Mesodermal cell (in vitro differentiated cells): ENCODE results near the gene ATP7B.

Source experiments
- H3K27ac ChIP-seq: 2 replicates; pipeline ENCODE4 v1.7.0; 2013; ENCODE audit warnings: mild to moderate bottlenecking, low read depth, low read length, moderate library complexity; ENCODE audit not compliant: severe bottlenecking
- H3K36me3 ChIP-seq: 2 replicates; pipeline ENCODE4 v1.7.1; 2013; ENCODE audit warnings: mild to moderate bottlenecking, low read length, moderate library complexity; ENCODE audit not compliant: control insufficient read depth, insufficient read depth
- H3K4me1 ChIP-seq: one replicate; pipeline ENCODE4 v1.7.1; 2013; ENCODE audit warnings: mild to moderate bottlenecking, low read length; ENCODE audit not compliant: insufficient read depth, control insufficient read depth, poor library complexity, severe bottlenecking
- H3K4me3 ChIP-seq: 2 replicates; pipeline ENCODE4 v1.7.0; 2013; ENCODE audit warnings: low read length, control low read depth, mild to moderate bottlenecking; ENCODE audit not compliant: insufficient read depth, poor library complexity, severe bottlenecking; ENCODE audit errors: extremely low read depth
- H3K9me3 ChIP-seq: 2 replicates; pipeline ENCODE4 v1.7.1; 2013; ENCODE audit warnings: mild to moderate bottlenecking, low read length, moderate library complexity; ENCODE audit not compliant: control insufficient read depth
- WGBS, 2 experiments: methylation state at CpG; one replicate each; pipeline ENCODE4 v1.1.5; 2013; ENCODE audit warnings: missing lambda C conversion rate in 2 of 2; ENCODE audit not compliant: insufficient coverage in 2 of 2; 5-methylcytosine and 5-hydroxymethylcytosine counted together

The ATP7B gene

DNA sequence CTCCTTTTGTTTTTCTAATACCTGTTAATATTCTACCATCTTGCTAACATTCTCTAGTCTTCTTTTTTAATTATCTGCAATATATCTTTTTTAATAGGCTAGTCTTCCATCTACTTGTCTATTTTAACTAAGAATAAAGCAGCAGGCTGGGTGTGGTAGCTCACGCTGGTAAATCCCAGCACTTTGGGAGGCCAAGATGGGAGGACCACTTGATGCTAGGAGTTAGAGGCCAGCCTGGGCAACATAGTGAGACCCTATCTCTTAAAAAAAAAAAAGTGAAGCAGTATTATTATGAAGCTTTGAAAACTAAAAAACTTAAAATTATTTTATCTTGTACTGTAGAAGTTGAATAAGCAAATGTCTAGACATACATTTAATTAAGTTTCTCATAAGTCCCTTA, 16.6 kb upstream of the ATP7B start:
- H3K36me3 ChIP-seq, result peaks cover 75% of the 10 kb centered on the region
- no peak overlapping the region for H3K4me3 ChIP-seq
- WGBS, 2 experiments, result no CpG with 5 or more reads among the region's 1 CpG
- H3K27ac ChIP-seq, result no peak overlapping the region
- no peaks in the 10 kb centered on the region for H3K4me1 ChIP-seq
- peaks cover 16% of the 10 kb centered on the region for H3K9me3 ChIP-seq

DNA sequence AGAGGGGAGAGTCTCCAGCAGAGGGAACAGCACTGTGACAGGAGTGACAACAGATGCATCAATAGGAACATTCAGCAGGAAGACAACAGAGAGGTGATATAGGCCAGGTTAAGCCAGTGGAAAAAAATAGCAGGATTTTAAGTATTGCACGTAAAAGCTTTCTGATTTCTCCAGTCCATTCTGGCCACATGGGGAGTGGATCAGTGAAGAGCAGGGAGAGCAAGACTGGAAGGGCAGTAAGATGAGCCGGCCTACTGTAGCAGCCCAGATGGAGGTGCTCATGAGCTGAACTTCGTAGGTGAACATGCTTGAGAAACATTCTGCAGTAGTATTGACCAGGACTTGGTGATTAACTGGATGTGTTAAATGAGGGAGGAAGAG, 15.0 kb upstream of the ATP7B start:
- Histone ChIP-seq H3K4me1 (no peaks in the 10 kb centered on the region), H3K36me3 (peaks cover 91% of the 10 kb centered on the region), H3K27ac (no peak overlapping the region), H3K9me3 (peaks cover 16% of the 10 kb centered on the region), H3K4me3 (no peak overlapping the region)
- WGBS, 2 experiments, result 94 to 100% methylated on average over 2 to 3 of the region's 3 CpGs

DNA sequence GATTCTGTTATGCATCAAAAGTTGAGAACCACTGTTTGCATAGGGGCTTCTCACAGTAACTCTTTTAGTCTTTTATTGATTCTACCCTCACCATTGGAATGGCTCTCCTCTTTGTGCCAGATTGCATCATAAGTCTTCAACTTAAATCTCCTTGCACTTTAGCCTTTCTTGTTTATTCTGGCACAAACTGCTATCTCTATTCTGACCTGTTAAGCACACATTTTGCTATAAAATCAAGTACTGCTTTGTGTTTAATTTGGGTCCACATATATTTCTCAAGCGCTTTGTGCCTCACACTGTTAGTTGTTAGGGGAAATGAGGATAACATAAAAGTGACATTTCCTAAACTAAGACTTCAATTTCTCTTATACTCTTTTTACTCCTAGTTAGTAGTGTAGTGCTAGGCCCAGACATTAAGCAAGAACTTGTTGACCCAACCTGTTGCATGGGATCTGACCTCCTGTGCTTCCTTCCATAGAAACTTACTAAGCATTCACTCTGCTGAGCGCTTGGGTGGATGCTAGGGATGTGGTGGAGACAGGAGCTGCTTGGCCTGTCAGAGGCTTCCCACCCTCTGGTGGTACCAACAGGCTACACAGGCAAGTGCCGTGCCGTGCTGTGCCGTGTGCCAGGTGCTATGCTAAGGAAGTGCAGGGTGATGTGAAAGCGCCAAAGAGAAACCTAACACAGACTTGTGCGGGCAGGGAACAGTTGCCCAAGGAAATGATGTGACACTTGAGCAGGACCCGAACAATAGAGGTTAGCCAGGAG, 14.4 kb upstream of the ATP7B start:
- Histone ChIP-seq H3K4me3 (no peak overlapping the region), H3K27ac (no peak overlapping the region), H3K36me3 (peaks cover 94% of the 10 kb centered on the region), H3K4me1 (no peaks in the 10 kb centered on the region), H3K9me3 (peaks cover 16% of the 10 kb centered on the region)
- 93 to 94% methylated on average over 6 of the region's 8 CpGs for WGBS, 2 experiments

DNA sequence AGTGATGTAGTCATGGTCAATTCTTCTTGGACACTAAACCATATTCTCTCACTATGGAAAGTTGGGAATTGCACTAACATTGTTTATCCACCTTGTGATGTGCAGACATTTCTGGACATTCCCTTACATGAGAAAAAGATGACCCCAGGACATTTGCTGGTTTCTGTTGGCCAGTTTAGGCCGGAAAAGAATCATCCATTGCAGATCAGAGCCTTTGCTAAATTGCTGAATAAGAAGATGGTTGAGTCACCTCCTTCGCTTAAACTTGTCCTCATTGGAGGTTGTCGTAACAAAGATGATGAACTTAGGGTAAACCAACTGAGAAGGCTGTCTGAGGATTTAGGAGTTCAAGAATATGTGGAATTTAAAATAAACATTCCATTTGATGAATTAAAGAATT, 13.2 kb upstream of the ATP7B start, which contains the start of gene UTP14C:
UTP14C (plus strand) TSS at position 211 of the 400 bp plus-strand sequence. CDS start 4,114 bp downstream, outside the sequence.
- 91 to 94% methylated on average over 2 to 3 of the region's 3 CpGs for WGBS, 2 experiments
- Histone ChIP-seq H3K4me1 (no peaks in the 10 kb centered on the region), H3K9me3 (peaks cover 13% of the 10 kb centered on the region), H3K4me3 (no peak within 1 kb of the TSS), H3K36me3 (peaks cover 97% of the 10 kb centered on the region), H3K27ac (no peak within 1 kb of the TSS)

DNA sequence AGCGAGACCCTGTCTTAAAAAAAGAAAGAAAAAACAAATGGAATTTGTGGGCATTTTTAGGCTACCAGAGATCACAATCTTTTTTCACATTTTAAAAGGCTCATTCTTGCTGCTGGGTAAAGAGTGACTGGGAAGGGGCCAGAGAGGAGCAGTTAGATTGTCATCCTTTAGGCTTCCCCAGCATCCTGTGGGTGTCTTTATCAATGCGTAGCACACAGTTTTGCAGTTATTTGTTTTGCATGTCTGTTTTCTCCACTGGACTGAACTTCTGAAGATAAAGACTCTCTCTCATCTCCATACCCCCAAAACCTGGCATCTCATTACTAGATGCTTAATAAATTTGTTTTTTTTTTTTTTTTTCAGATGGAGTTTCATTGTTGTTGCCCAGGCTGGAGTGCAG, 11.1 kb upstream of the ATP7B start:
- peaks cover 8% of the 10 kb centered on the region for H3K9me3 ChIP-seq
- H3K27ac ChIP-seq, result no peak overlapping the region
- 100% methylated on average over 1 of the region's 2 CpGs; no CpG with 5 or more reads in 1 of the 2 experiments for WGBS, 2 experiments
- H3K4me3 ChIP-seq, result no peak overlapping the region
- H3K4me1 ChIP-seq, result no peaks in the 10 kb centered on the region
- H3K36me3 ChIP-seq, result peaks cover 94% of the 10 kb centered on the region

DNA sequence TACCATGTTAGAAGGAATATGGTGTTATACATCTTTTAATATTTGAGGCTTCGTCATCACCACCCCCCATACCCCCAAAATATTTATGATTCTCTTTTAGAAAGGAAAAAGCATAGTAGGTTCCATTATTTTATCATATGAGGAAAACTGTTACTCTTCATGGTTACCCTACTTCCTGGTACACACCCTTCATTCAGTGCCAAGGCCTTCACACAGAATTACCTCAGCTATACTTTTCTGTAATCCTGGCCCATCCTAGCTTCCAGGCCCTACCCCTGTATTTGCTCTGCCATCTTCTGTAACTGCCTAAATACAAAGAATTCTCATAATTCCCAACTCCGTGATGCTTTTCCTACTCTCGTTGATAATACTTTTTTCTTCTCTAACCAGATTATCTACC, 8.9 kb upstream of the ATP7B start:
- H3K9me3 ChIP-seq, result no peaks in the 10 kb centered on the region
- 93 to 95% methylated on average over 2 of the region's 3 CpGs for WGBS, 2 experiments
- peaks cover 94% of the 10 kb centered on the region for H3K36me3 ChIP-seq
- no peak overlapping the region for H3K4me3 ChIP-seq
- no peaks in the 10 kb centered on the region for H3K4me1 ChIP-seq
- no peak overlapping the region for H3K27ac ChIP-seq

DNA sequence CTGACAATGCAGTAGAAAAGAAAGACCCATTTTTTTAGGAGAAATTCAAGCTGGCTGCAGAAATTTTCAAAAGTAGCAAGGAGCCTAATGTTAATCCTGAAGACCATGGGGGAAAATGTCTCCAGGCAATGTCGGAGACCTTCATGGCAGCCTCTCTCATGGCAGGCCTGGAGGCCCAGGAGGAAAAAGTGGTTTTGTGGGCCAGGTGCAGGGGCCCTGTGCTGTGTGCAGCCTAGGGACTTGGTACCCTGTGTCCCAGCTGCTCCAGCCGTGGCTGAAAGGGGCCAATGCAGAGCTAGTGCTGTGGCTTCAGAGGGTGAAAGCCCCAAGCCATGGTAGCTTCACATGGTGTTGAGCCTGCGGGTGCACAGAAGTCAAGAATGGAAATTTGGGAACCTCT, 5.0 kb upstream of the ATP7B start:
- Histone ChIP-seq H3K9me3 (no peaks in the 10 kb centered on the region), H3K4me1 (no peaks in the 10 kb centered on the region), H3K4me3 (no peak overlapping the region), H3K36me3 (peaks cover 59% of the 10 kb centered on the region), H3K27ac (no peak overlapping the region)
- WGBS, 2 experiments, result 89 to 100% methylated on average over 3 of the region's 3 CpGs

DNA sequence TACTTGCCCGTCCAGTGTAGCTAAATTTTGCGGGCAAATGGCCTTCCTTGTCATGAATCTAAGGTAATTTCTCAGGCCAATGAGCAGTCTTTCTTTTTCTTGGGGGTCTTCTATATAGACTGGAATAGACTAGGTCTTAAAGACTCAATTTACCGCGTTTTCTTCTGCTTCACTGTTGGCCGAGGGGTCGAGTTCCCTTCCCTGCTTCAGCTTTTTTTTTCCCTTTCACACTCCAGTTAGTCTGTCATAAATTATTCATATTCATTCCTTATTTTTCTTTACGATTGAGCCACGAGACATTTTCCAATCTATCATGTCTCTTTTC, 1.2 kb upstream of the ATP7B start:
- Histone ChIP-seq H3K4me3 (peak overlapping the region; percentile 80), H3K36me3 (peaks cover 26% of the 10 kb centered on the region), H3K9me3 (no peaks in the 10 kb centered on the region), H3K27ac (peak overlapping the region; percentile 81), H3K4me1 (no peaks in the 10 kb centered on the region)
- WGBS, 2 experiments, result 0% methylated on average over 7 to 8 of the region's 8 CpGs

DNA sequence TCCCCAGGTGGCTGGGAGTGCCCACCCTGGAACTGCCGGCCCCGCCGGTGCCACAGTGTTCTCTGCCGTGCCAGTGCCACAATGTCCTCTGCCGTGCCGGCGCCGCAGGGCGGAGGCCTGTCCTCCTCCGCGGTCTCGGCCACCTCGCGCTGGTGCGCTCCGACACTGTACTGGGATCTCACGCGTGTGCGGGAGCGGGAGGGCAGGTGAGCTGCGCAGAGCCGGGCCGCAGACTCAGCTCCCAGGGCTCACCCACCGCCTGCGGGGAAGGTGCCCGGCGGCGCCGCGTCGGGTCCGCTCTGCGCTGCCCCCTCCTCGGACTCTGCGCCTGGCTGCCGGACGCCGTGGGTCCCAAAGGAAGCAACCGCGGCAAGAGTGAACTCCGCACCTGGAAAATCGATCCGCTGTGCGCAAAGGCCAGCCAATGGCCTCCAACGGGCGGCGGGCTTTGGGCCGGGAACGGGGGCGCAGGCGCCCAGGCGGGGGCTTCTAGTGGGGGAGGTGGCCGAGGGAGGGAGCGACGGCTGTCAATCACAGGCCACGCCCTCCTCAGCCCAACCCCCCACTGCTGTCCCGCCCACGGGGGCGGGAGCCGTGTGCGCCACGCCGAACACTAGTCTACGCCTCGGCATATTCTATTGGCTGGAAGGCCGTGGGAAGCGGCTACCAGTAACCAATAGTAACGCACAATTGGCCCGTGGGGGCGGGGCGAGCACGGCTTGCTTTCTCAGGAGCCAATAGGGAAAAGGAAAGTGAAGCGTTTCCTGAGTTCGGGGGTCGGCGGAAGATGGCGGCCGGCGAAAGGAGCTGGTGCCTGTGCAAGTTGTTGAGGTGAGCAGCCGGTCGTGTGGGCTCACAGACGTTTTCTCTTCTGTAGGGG, 622 bp upstream of the ATP7B start, which contains the start of gene ALG11:
ALG11 (plus strand) TSS at position 767 of the 880 bp plus-strand sequence; CDS start at position 788, 21 bp downstream.
- H3K9me3 ChIP-seq, result no peaks in the 10 kb centered on the region
- no peaks in the 10 kb centered on the region for H3K4me1 ChIP-seq
- WGBS, 2 experiments, result 0 to 1% methylated on average over 61 of the region's 82 CpGs
- peak within 1 kb of the TSS; percentile 81 for H3K27ac ChIP-seq
- peak within 1 kb of the TSS; percentile 80 for H3K4me3 ChIP-seq
- peaks cover 20% of the 10 kb centered on the region for H3K36me3 ChIP-seq

DNA sequence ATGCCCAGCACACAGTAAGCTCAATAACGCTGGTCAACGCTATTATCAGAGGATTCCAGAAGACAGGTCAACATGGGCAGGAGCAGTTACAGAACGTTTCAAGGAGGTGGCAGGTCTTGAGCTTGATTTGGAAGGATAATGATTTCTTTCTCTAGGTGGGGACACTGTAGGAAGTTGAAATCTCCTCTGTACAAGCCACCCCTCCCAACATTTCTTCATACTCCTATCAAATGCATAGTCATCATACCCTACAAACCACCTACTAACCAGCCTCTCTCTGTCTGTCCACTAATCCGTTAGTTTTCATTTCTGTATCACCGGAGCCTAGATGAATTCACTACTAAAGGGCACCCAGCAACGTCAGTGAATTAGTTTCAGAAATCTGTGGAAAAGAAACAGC, 1.3 kb downstream of the ATP7B start:
- Histone ChIP-seq H3K36me3 (peaks cover under 1% of the 10 kb centered on the region), H3K4me3 (no peak overlapping the region), H3K9me3 (no peaks in the 10 kb centered on the region), H3K27ac (no peak overlapping the region), H3K4me1 (no peaks in the 10 kb centered on the region)
- WGBS, 2 experiments, result 65 to 67% methylated on average over 4 to 5 of the region's 6 CpGs
